Esophagus muscularis mucosa (tissue), 2 donors: ENCODE data around the gene SLC24A4.

ENCODE experiments used
- EP300 ChIP-seq: sonication (generic); formaldehyde crosslinking; IDR thresholded peaks from one replicate; pipeline ENCODE4 v1.6.1; 2017; ENCODE audit warnings: antibody characterized with exemption
- POLR2A ChIP-seq: fragments of 450-650 bp; IDR thresholded peaks from one replicate; pipeline ENCODE4 v1.6.1; 2017; ENCODE audit warnings: antibody characterized with exemption, moderate library complexity, mild to moderate bottlenecking, low read depth

DNA sequence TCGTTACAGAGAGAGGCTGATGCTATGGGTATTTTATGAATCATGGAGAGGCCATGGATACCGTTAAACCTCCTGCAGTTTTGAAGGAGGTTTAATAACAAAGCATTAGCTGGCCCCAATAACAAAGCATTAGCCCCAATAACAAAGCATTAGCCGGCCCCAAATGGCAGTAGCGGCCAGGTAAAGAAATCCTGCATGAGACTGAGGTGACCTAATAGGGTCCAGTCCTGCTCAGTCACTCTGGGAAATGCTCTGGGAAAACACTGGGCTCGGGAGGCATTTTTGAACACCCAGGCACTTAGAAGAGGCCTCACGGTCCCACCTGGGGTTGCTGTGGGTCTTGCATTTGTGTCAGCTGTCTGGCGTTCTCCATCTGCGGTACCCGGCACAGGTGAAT, 189.8 kb downstream of the SLC24A4 start:
- no peak for TF ChIP-seq EP300
- no peak for TF ChIP-seq POLR2A
